Cardiac muscle cell (in vitro differentiated cells and primary cell): ENCODE results near the gene IL15RA. TPM values are rescaled to one million over a fixed set of nuclear protein-coding genes. Genes with fewer than 3 reads are reported as not detected.
A peak's percentile ranks its signal among the peaks of the same experiment; 100 is the strongest.
"Not testable (repeated sequence)": the region's sequence is repeated elsewhere in the genome, so short reads cannot be mapped to it uniquely, and the experiment has no call there.

ENCODE experiments used
- DNase-seq, 2 donors: peaks; one replicate each; pipeline versions ENCODE4 v3.0.0 to v3.0.0-alpha.2; 2010 to 2017; ENCODE audit warnings: low read depth in 1 of 2, low spot score in 1 of 2
- H3K27ac ChIP-seq: fragments of 200-600 bp; sonication (generic); 2 replicates; pipeline ENCODE4 v1.5.1; 2016
- H3K27me3 ChIP-seq: fragments of 200-600 bp; sonication (generic); 2 replicates; pipeline ENCODE4 v1.6.0; 2016; ENCODE audit warnings: control low read depth
- H3K36me3 ChIP-seq: fragments of 200-600 bp; sonication (generic); 2 replicates; pipeline ENCODE4 v1.5.1; 2016; ENCODE audit warnings: control low read depth
- H3K4me1 ChIP-seq: fragments of 200-600 bp; sonication (generic); 2 replicates; pipeline ENCODE4 v1.8.1; 2017; ENCODE audit warnings: low read depth, mild to moderate bottlenecking, mixed run types
- H3K4me3 ChIP-seq: fragments of 200-600 bp; sonication (generic); 2 replicates; pipeline ENCODE4 v1.5.1; 2016; ENCODE audit warnings: mild to moderate bottlenecking
- H3K9me3 ChIP-seq: fragments of 200-600 bp; sonication (generic); 2 replicates; pipeline ENCODE4 v1.5.1; 2017; ENCODE audit warnings: low read depth, mild to moderate bottlenecking, control low read depth
- CTCF ChIP-seq: IDR thresholded peaks from 2 replicates; pipeline ENCODE4 v1.5.1; 2012; ENCODE audit warnings: low read depth, mild to moderate bottlenecking, low read length
- polyA plus RNA-seq: library from polyadenylated mRNA; unstranded; fragments of >200 nt; fragmentation: Nextera tagmentation; extraction: Ambion mirVana; gene quantifications from 2 replicates; pipeline ENCODE4 v1.2.1, GENCODE V29; 2016
- total RNA-seq: library from RNA; depleted of rRNA; stranded (reverse); fragments of >200 nt; gene quantifications from 2 replicates; pipeline ENCODE4 v1.2.3, GENCODE V29; 2016

The IL15RA gene
- total and polyA plus RNA-seq, 2 experiments from 2014 or later: 0.27 to 1.4 TPM

- H3K27me3 ChIP-seq: no peaks in the 10 kb centered on the region
- no peak overlapping the region for H3K4me3 ChIP-seq
- H3K9me3 ChIP-seq: no peaks in the 10 kb centered on the region
- no peak for DNase-seq
- no peak overlapping the region for H3K27ac ChIP-seq
- no peaks in the 10 kb centered on the region for H3K36me3 ChIP-seq
- no peaks in the 10 kb centered on the region for H3K4me1 ChIP-seq
- TF ChIP-seq CTCF: no peak
Measured at GRCh38 chr10:5963071-5963470, 14.3 kb downstream of the IL15RA start.

- H3K36me3 ChIP-seq, H3K4me1 ChIP-seq, H3K27ac ChIP-seq, H3K9me3 ChIP-seq, DNase-seq, H3K27me3 ChIP-seq, H3K4me3 ChIP-seq: not testable (repeated sequence)
Measured at GRCh38 chr10:5962358-5962940, 14.9 kb downstream of the IL15RA start.

- Histone ChIP-seq H3K36me3 (no peaks in the 10 kb centered on the region), H3K4me1 (no peaks in the 10 kb centered on the region), H3K27me3 (no peaks in the 10 kb centered on the region), H3K4me3 (no peak overlapping the region), H3K27ac (no peak overlapping the region), H3K9me3 (no peaks in the 10 kb centered on the region)
- no peak for DNase-seq
- no peak for TF ChIP-seq CTCF
Measured at GRCh38 chr10:5961405-5962100, 15.8 kb downstream of the IL15RA start.

- not testable (repeated sequence) for H3K36me3 ChIP-seq, H3K4me1 ChIP-seq, H3K9me3 ChIP-seq, H3K27ac ChIP-seq, DNase-seq, H3K27me3 ChIP-seq, H3K4me3 ChIP-seq
Measured at GRCh38 chr10:5960973-5961275, 16.4 kb downstream of the IL15RA start.

DNA sequence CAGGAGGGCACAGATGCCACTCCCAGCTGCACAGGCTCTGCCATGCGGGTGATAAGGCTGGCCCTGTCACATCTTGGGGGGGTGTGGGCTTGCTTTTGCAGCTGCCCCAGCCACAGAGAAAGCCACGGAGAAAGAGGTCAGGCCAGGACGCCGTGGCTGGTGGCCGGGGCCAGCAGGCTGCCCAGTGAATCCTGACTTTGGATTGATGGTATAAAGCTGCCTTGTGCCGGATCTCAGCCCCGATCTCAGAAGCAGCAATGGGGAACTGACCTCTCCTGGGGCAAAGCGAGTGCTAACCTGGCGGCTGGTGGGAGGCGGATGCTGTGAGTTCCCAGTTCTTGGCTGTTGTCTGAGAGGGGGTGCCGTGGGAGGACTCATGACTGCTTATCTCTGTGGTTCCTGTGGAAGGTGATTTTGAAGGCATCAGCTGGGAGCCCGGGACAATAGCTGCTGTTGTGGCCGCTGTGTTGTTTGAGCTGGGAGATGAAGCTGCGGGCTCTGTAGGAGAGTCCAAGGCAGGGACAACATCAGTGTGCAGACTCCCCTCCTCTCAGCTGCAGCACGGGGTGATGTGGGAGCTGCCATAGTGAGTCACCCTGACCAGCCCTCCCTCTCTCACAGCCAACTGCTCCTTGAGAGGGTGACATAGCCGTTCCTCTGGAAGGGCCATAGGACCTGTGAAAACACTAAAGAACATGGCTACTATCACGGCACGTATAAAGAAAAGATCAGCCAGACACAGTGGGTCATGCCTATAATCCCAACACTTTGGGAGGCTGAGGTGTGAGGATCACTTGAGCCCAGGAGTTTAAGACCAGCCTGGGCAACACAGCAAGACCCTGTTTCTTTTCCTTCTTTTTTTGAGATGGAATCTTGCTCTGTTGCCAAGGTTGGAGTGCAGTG lies 17.0 kb downstream of the IL15RA start:
- no peaks in the 10 kb centered on the region for H3K36me3 ChIP-seq
- TF ChIP-seq CTCF: no peak
- no peak overlapping the region for H3K27ac ChIP-seq
- no peaks in the 10 kb centered on the region for H3K27me3 ChIP-seq
- no peaks in the 10 kb centered on the region for H3K9me3 ChIP-seq
- no peak overlapping the region for H3K4me3 ChIP-seq
- H3K4me1 ChIP-seq: no peaks in the 10 kb centered on the region
- DNase-seq: peak in 1 of 2 donors; percentile 79

GRCh38 chr10:5959581-5960069 lies 17.7 kb downstream of the IL15RA start:
- Histone ChIP-seq H3K36me3 (no peaks in the 10 kb centered on the region), H3K4me1 (no peaks in the 10 kb centered on the region), H3K27me3 (no peaks in the 10 kb centered on the region), H3K4me3 (no peak overlapping the region), H3K27ac (no peak overlapping the region), H3K9me3 (no peaks in the 10 kb centered on the region)
- no peak for TF ChIP-seq CTCF
- DNase-seq: no peak
